ENCODE data around the gene GC.
"Not testable (repeated sequence)": the region's sequence is repeated elsewhere in the genome, so short reads cannot be mapped to it uniquely, and the experiment has no call there.

GC gene

GRCh38 chr4:71775449-71775848 lies 8.4 kb downstream of the GC start:
- peaks cover 13% of the 10 kb centered on the region for H3K27me3 Mint-ChIP-seq
- no peaks in the 10 kb centered on the region for H3K36me3 Mint-ChIP-seq
- no peaks in the 10 kb centered on the region for H3K4me1 Mint-ChIP-seq
- ATAC-seq = no peak
- no peak overlapping the region for H3K4me3 Mint-ChIP-seq
- H3K27ac Mint-ChIP-seq = no peak overlapping the region
- H3K9me3 Mint-ChIP-seq = no peaks in the 10 kb centered on the region

GRCh38 chr4:71774136-71774535 lies 9.7 kb downstream of the GC start:
- no peak overlapping the region for H3K4me3 Mint-ChIP-seq
- H3K27me3 Mint-ChIP-seq = peaks cover 22% of the 10 kb centered on the region
- no peaks in the 10 kb centered on the region for H3K36me3 Mint-ChIP-seq
- H3K9me3 Mint-ChIP-seq = no peaks in the 10 kb centered on the region
- ATAC-seq = no peak
- no peak overlapping the region for H3K27ac Mint-ChIP-seq
- no peaks in the 10 kb centered on the region for H3K4me1 Mint-ChIP-seq

DNA sequence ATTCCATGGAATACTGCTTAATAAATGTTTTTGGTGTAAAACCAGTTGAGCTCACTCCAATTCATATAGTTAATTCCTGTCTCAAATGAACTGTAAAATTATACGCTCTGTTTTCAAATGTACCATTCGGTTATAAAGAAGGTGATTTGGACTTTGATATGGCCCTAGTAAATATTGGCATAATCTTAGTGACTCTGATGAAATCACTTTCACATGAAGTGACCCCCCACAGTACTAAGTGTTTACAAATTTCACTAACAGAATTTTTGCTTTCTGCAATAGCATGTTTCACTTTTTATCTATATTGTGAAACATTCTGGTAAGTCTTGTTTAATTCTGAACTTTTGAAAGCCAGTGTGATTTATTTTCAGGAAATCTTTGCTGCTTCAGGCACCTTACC lies 10.9 kb downstream of the GC start:
- Mint-ChIP-seq H3K4me1 (no peaks in the 10 kb centered on the region), H3K9me3 (no peaks in the 10 kb centered on the region), H3K27ac (no peak overlapping the region), H3K4me3 (no peak overlapping the region), H3K36me3 (no peaks in the 10 kb centered on the region), H3K27me3 (peaks cover 22% of the 10 kb centered on the region)
- no peak for ATAC-seq

DNA sequence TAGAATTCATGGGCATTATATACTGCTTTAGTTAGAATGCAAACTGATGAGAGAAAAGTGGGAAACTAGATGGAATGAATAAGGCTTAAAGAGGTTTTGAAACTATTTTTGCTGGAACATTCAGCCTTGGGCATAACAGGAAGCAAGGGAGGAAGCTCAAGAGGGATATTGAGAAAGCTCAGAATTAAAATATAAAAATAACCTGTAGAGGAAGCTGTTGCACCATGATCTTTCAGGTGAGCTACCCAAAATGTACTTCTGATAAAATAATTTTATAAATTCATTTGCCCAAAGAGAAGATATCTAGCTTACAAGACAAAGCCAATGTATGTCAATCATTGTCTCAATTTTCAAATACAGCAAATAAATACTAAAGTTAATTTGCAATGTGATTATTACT lies 11.3 kb downstream of the GC start:
- Mint-ChIP-seq H3K27me3 (peaks cover 22% of the 10 kb centered on the region), H3K4me3 (no peak overlapping the region), H3K36me3 (no peaks in the 10 kb centered on the region), H3K9me3 (no peaks in the 10 kb centered on the region), H3K27ac (no peak overlapping the region), H3K4me1 (no peaks in the 10 kb centered on the region)
- no peak for ATAC-seq

DNA sequence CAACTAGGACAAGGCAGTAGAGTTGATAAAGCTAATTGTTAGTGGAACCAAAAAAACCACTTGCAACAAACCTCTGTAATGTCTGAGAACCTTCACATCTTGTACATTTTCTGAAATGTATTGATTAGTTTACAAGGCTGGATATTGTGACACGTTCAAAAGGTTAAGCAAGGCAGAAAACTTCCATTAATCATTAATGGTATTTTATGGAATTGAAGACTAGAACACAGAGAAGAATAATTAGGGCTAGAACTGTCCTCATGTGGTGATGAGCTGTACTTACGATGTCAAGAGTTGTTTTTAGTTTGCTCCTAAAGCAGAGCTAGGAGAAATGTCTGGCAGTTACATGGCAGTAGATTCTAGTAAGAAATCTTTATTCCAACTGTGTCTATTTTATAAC lies 12.3 kb downstream of the GC start:
- ATAC-seq = no peak
- H3K9me3 Mint-ChIP-seq = no peaks in the 10 kb centered on the region
- no peak overlapping the region for H3K4me3 Mint-ChIP-seq
- no peaks in the 10 kb centered on the region for H3K36me3 Mint-ChIP-seq
- H3K4me1 Mint-ChIP-seq = no peaks in the 10 kb centered on the region
- no peak overlapping the region for H3K27ac Mint-ChIP-seq
- peaks cover 22% of the 10 kb centered on the region for H3K27me3 Mint-ChIP-seq

DNA sequence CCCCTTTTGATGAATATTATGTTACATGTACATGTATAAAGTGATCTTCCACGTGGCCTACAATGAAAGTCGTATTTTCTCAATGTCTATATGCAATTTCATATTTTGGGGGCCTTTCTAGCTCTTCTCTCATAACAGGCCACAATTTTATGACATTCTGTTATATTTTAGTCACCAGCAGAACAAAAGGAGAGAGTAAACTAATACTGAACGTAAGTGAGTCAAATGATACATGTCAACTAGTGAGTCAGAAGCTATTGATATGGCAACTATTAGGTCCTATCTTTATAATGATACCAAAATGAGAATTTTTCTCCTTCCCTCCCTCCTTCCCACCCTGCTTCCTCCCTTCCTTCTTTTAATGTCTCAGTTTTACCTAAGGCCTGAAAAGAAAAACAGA lies 14.4 kb downstream of the GC start:
- H3K4me1 Mint-ChIP-seq = no peaks in the 10 kb centered on the region
- no peak overlapping the region for H3K4me3 Mint-ChIP-seq
- H3K27ac Mint-ChIP-seq = no peak overlapping the region
- H3K36me3 Mint-ChIP-seq = no peaks in the 10 kb centered on the region
- H3K27me3 Mint-ChIP-seq = peaks cover 9% of the 10 kb centered on the region
- no peak for ATAC-seq
- H3K9me3 Mint-ChIP-seq = no peaks in the 10 kb centered on the region

DNA sequence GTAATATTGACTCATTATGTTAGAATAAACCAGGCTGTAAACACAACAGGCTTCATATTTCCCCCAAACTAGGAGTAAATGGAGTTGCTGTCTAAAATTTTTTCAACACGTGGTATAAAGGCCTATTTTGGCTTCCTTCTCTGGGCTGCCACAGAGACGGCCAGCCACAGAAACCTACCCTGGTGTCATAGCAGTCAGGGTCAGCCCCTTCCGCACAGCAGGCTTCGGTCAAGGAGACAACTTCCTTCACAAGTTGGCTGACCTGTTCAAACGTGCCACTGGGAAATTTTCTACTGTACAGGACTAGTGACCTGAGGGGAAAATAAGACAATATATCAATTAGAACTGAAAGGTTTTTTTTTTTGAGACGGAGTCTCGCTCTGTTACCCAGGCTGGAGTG lies 15.8 kb downstream of the GC start:
- Mint-ChIP-seq H3K27ac (no peak overlapping the region), H3K36me3 (no peaks in the 10 kb centered on the region), H3K4me1 (no peaks in the 10 kb centered on the region), H3K9me3 (no peaks in the 10 kb centered on the region), H3K27me3 (peaks cover 9% of the 10 kb centered on the region), H3K4me3 (no peak overlapping the region)
- ATAC-seq = no peak

DNA sequence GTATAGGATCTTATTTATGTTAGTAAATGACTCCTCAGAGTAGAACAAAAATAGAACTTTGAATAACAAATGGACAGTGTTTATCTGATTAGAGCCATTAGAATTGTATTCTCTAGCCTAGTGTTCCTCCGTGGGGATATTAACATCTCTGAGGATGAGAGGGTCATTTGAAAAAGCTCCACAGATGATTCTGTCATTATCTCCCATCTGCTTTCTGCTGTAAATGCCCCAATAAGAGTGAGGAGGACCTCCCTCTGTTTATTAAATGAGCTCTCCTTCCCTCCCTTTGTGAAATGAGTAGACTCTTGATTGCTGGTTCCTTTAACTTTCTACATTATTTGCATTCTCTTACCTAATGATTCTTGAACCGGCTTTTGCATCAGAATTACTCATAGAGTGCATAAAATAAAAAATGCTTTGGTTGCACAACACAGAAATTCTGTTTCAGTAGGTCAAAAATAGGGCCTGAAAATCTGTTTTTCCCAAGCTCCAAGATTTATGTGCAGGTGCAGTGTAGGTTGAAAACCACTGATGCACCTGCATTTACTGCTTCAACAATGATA lies 18.0 kb downstream of the GC start:
- peaks cover 9% of the 10 kb centered on the region for H3K27me3 Mint-ChIP-seq
- no peaks in the 10 kb centered on the region for H3K36me3 Mint-ChIP-seq
- H3K4me3 Mint-ChIP-seq = no peak overlapping the region
- H3K4me1 Mint-ChIP-seq = no peaks in the 10 kb centered on the region
- H3K9me3 Mint-ChIP-seq = no peaks in the 10 kb centered on the region
- no peak for ATAC-seq
- H3K27ac Mint-ChIP-seq = no peak overlapping the region

- Mint-ChIP-seq H3K4me1 (no peaks in the 10 kb centered on the region), H3K36me3 (no peaks in the 10 kb centered on the region), H3K27ac (no peak overlapping the region), H3K27me3 (peaks cover 9% of the 10 kb centered on the region), H3K4me3 (no peak overlapping the region), H3K9me3 (peaks cover under 1% of the 10 kb centered on the region)
- no peak for ATAC-seq
These were observed 18.5 kb downstream of the GC start for GRCh38 chr4:71765350-71765749.

GRCh38 chr4:71752383-71753042 lies 31.4 kb downstream of the GC start:
- no peaks in the 10 kb centered on the region for H3K9me3 Mint-ChIP-seq
- no peaks in the 10 kb centered on the region for H3K27me3 Mint-ChIP-seq
- H3K36me3 Mint-ChIP-seq = no peaks in the 10 kb centered on the region
- H3K4me3 Mint-ChIP-seq = no peak overlapping the region
- H3K27ac Mint-ChIP-seq = no peak overlapping the region
- ATAC-seq = no peak
- no peaks in the 10 kb centered on the region for H3K4me1 Mint-ChIP-seq

GRCh38 chr4:71749008-71749594 lies 34.8 kb downstream of the GC start:
- Mint-ChIP-seq H3K9me3 (no peaks in the 10 kb centered on the region), H3K4me3 (no peak overlapping the region), H3K4me1 (no peaks in the 10 kb centered on the region), H3K36me3 (no peaks in the 10 kb centered on the region), H3K27ac (no peak overlapping the region), H3K27me3 (no peaks in the 10 kb centered on the region)
- ATAC-seq = no peak

DNA sequence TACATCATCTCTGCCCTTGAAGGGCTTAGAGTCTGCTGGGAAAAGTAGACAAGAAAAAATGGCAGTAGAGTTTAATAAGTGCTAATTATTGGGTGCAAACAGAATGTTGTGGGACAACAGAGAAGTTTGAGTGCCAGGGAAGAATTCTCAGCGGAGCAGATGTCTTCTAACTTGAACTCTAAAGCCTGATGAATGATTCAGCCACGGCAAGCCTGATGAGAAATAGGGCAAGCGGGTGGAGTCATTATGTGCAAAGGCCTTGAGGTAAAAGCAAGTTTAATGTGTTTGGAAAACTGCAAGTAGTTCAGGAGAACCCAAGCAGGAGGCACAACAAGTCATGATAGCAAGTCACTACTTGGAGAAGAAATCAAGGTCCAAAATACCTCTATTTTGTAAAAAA lies 37.5 kb downstream of the GC start:
- no peaks in the 10 kb centered on the region for H3K36me3 Mint-ChIP-seq
- no peak overlapping the region for H3K4me3 Mint-ChIP-seq
- no peaks in the 10 kb centered on the region for H3K9me3 Mint-ChIP-seq
- no peak for ATAC-seq
- H3K4me1 Mint-ChIP-seq = no peaks in the 10 kb centered on the region
- H3K27ac Mint-ChIP-seq = no peak overlapping the region
- H3K27me3 Mint-ChIP-seq = no peaks in the 10 kb centered on the region

GRCh38 chr4:71738782-71739181 lies 45.1 kb downstream of the GC start:
- not testable (repeated sequence) for H3K27ac Mint-ChIP-seq, ATAC-seq, H3K36me3 Mint-ChIP-seq, H3K9me3 Mint-ChIP-seq, H3K4me3 Mint-ChIP-seq, H3K4me1 Mint-ChIP-seq, H3K27me3 Mint-ChIP-seq

- no peak for ATAC-seq
- H3K36me3 Mint-ChIP-seq = no peaks in the 10 kb centered on the region
- H3K27me3 Mint-ChIP-seq = peaks cover 15% of the 10 kb centered on the region
- H3K4me1 Mint-ChIP-seq = no peaks in the 10 kb centered on the region
- peaks cover 8% of the 10 kb centered on the region for H3K9me3 Mint-ChIP-seq
- no peak overlapping the region for H3K4me3 Mint-ChIP-seq
- H3K27ac Mint-ChIP-seq = no peak overlapping the region
These were observed 51.2 kb downstream of the GC start for GRCh38 chr4:71732706-71733105.

GRCh38 chr4:71732066-71732465 lies 51.8 kb downstream of the GC start:
- Mint-ChIP-seq H3K4me3 (no peak overlapping the region), H3K9me3 (peaks cover 1% of the 10 kb centered on the region), H3K27ac (no peak overlapping the region), H3K36me3 (no peaks in the 10 kb centered on the region), H3K4me1 (no peaks in the 10 kb centered on the region), H3K27me3 (peaks cover 16% of the 10 kb centered on the region)
- ATAC-seq = no peak

DNA sequence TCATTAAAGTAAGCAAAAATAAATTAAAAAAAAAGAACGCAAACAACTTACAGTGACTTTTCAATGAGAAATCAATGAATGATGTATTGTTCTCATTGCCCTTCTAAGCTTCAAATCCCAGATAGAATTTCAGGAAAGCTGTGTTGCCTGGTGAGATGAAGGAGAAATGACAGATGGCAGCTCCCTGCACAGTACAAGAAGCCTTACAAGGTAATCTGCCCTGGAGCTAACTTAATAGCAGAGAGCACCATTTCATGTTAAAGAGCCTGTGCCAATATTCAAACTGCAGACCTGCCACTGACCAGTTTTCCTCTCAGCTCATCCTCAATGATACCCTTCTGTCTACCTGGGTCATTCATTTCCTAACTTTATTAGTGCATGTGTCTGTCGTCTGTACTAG lies 54.0 kb downstream of the GC start:
- no peaks in the 10 kb centered on the region for H3K4me1 Mint-ChIP-seq
- no peak overlapping the region for H3K4me3 Mint-ChIP-seq
- H3K36me3 Mint-ChIP-seq = no peaks in the 10 kb centered on the region
- ATAC-seq = no peak
- H3K27ac Mint-ChIP-seq = no peak overlapping the region
- H3K9me3 Mint-ChIP-seq = no peaks in the 10 kb centered on the region
- peaks cover 34% of the 10 kb centered on the region for H3K27me3 Mint-ChIP-seq

Data from stimulated activated memory B cell treated with anti-CD40 and anti-IgM and Interleukin-4, amounts not matched to agents 10 μg/mL and 1 μg/mL and 100 μg/mL, for 72 hours (primary cell).